PC-9 (cell line): Measurements from ENCODE around the gene DNMT3A. TPM values are rescaled to one million over a fixed set of nuclear protein-coding genes. Genes with fewer than 3 reads are reported as not detected.
A peak's percentile ranks its signal among the peaks of the same experiment; 100 is the strongest.

Experiments used
- BruUV-seq: library from RNA; stranded (reverse); fragments of 400-500 nt; replicated peaks from 2 replicates; lab custom pipeline; 2021; lab: Mats Ljungman, UMichigan
- CTCF ChIA-PET: fragments of 300-600 bp; sonication (Branson Sonifier 250); formaldehyde crosslinking; loops from one replicate; lab custom pipeline; 2022; ENCODE audit warnings: antibody characterized with exemption; lab: Charles Lee
- POLR2A ChIA-PET: fragments of 300-600 bp; sonication (Branson Sonifier 250); formaldehyde crosslinking; loops from one replicate; lab custom pipeline; 2022; ENCODE audit warnings: antibody characterized with exemption; ENCODE audit not compliant: unreplicated experiment; lab: Charles Lee
- DNase-seq, 2 experiments: peaks; one replicate each; pipeline versions ENCODE4 v3.0.0 to v3.0.0-alpha.2; 2015 to 2022; ENCODE audit warnings: mixed read lengths in 1 of 2
- H2AFZ ChIP-seq: fragments of 200-600 bp; sonication (generic); 2 replicates; pipeline ENCODE4 v1.8.1; 2017; ENCODE audit warnings: antibody characterized with exemption
- H3F3A ChIP-seq: fragments of 200-600 bp; sonication (generic); 2 replicates; pipeline ENCODE4 v1.8.1; 2017; ENCODE audit warnings: antibody characterized with exemption, mild to moderate bottlenecking, low read depth; ENCODE audit not compliant: insufficient read depth
- H3K27ac ChIP-seq: fragments of 200-600 bp; sonication (generic); 2 replicates; pipeline ENCODE4 v1.6.1; 2016; ENCODE audit warnings: mixed run types
- H3K27me3 ChIP-seq: fragments of 200-600 bp; sonication (generic); 2 replicates; pipeline ENCODE4 v1.6.1; 2016; ENCODE audit warnings: low read depth, mixed run types; ENCODE audit not compliant: insufficient read depth
- H3K36me3 ChIP-seq: fragments of 200-600 bp; sonication (generic); 2 replicates; pipeline ENCODE4 v1.6.1; 2016; ENCODE audit warnings: low read depth, mixed run types
- H3K4me1 ChIP-seq: fragments of 200-600 bp; sonication (generic); replicated peaks from 2 replicates; pipeline ENCODE4 v1.6.1; 2016; ENCODE audit warnings: mixed run types; ENCODE audit not compliant: insufficient read depth
- H3K4me2 ChIP-seq: fragments of 200-600 bp; sonication (generic); 2 replicates; pipeline ENCODE4 v1.6.1; 2017; ENCODE audit warnings: mixed run types
- H3K4me3 ChIP-seq: fragments of 200-600 bp; sonication (generic); 2 replicates; pipeline ENCODE4 v1.6.1; 2016; ENCODE audit warnings: mixed run types
- H3K79me2 ChIP-seq: fragments of 200-600 bp; sonication (generic); 2 replicates; pipeline ENCODE4 v1.6.1; 2017; ENCODE audit warnings: low read depth, mixed run types
- H3K9me2 ChIP-seq: fragments of 200-600 bp; sonication (generic); 2 replicates; pipeline ENCODE4 v1.8.1; 2017; ENCODE audit warnings: mild to moderate bottlenecking; ENCODE audit not compliant: insufficient read depth
- H3K9me3 ChIP-seq: fragments of 200-600 bp; sonication (generic); 2 replicates; pipeline ENCODE4 v1.8.1; 2016; ENCODE audit warnings: low read depth; ENCODE audit not compliant: insufficient read depth
- H4K20me1 ChIP-seq: fragments of 200-600 bp; sonication (generic); 2 replicates; pipeline ENCODE4 v1.8.1; 2017; ENCODE audit not compliant: insufficient read depth
- CTCF ChIP-seq: fragments of 200-600 bp; sonication (generic); conservative IDR thresholded peaks from 2 replicates; pipeline ENCODE4 v1.6.1; 2017; ENCODE audit warnings: mixed run types, antibody characterized with exemption, mild to moderate bottlenecking, moderate library complexity
- EZH2 ChIP-seq: fragments of 200-600 bp; sonication (generic); IDR thresholded peaks from 2 replicates; pipeline ENCODE4 v1.8.0; 2017; ENCODE audit warnings: antibody characterized with exemption, low read depth
- intact Hi-C: fragments of 100-400 bp; cut with micrococcal nuclease; formaldehyde crosslinking; loops from one replicate; pipeline ENCODE4 v1.10.0; 2022; ENCODE audit not compliant: unreplicated experiment
- total RNA-seq: library from RNA; stranded (reverse); gene quantifications from 2 replicates; pipeline ENCODE4 v1.2.3, GENCODE V29; 2021

The DNMT3A gene
- total RNA-seq, 1 experiment from 2014 or later: 38.9 TPM

GRCh38 chr2:25188405-25188804 is 153.3 kb downstream of the DNMT3A start:
- intact Hi-C loops: no loop called here
- Histone ChIP-seq H3K4me3 (no peak overlapping the region), H3K36me3 (no peaks in the 10 kb centered on the region), H3K79me2 (no peaks in the 10 kb centered on the region), H3K9me2 (no peaks in the 10 kb centered on the region), H3K4me2 (no peak overlapping the region), H4K20me1 (no peaks in the 10 kb centered on the region), H3F3A (no peaks in the 10 kb centered on the region), H3K9me3 (no peaks in the 10 kb centered on the region), H3K27me3 (no peaks in the 10 kb centered on the region), H3K4me1 (peaks cover 9% of the 10 kb centered on the region; the same call in 1 of the 2 replicates), H3K27ac (no peak overlapping the region), H2AFZ (no peak overlapping the region)
- DNase-seq: no peak
- ChIA-PET POLR2A (interaction anchor here (0.6 kb wide), 1 partner anchor 1264 kb away, joined by 4 read pairs; no protein-coding TSS in a partner anchor), CTCF (no interaction called here)
- TF ChIP-seq EZH2 (no peak), CTCF (no peak)
- no TSS peak for BruUV-seq

GRCh38 chr2:25187729-25188350 is 153.9 kb downstream of the DNMT3A start:
- no peaks in the 10 kb centered on the region for H3K79me2 ChIP-seq
- CTCF ChIA-PET: no interaction called here
- TF ChIP-seq EZH2 (no peak), CTCF (no peak)
- H4K20me1 ChIP-seq: no peaks in the 10 kb centered on the region
- no TSS peak for BruUV-seq
- intact Hi-C loops: no loop called here
- H3K4me2 ChIP-seq: no peak overlapping the region
- no peak overlapping the region for H3K4me3 ChIP-seq
- 0 out of 2 replicates have a peak, but pooled peaks cover 3% of the 10 kb centered on the region for H3K9me3 ChIP-seq
- no peak for DNase-seq
- no peaks in the 10 kb centered on the region for H3F3A ChIP-seq
- peaks cover 9% of the 10 kb centered on the region; the same call in 1 of the 2 replicates for H3K4me1 ChIP-seq
- H3K27me3 ChIP-seq: no peaks in the 10 kb centered on the region
- H3K36me3 ChIP-seq: no peaks in the 10 kb centered on the region
- POLR2A ChIA-PET: no interaction called here
- H3K27ac ChIP-seq: no peak overlapping the region
- H2AFZ ChIP-seq: no peak overlapping the region
- H3K9me2 ChIP-seq: no peaks in the 10 kb centered on the region

- no peaks in the 10 kb centered on the region for H3K36me3 ChIP-seq
Measured at GRCh38 chr2:25184254-25184653, 157.5 kb downstream of the DNMT3A start.

More at GRCh38 chr2:25184254-25184653, 157.5 kb downstream of the DNMT3A start:
- BruUV-seq: no TSS peak
- Histone ChIP-seq H3K9me2 (no peaks in the 10 kb centered on the region), H3K27ac (no peak overlapping the region), H2AFZ (no peak overlapping the region), H3K4me1 (peaks cover 9% of the 10 kb centered on the region; the same call in 1 of the 2 replicates), H3F3A (no peaks in the 10 kb centered on the region), H3K79me2 (no peaks in the 10 kb centered on the region), H3K4me3 (no peak overlapping the region), H3K4me2 (peak overlapping the region; percentile 40; the same call in 1 of the 2 replicates), H3K27me3 (peaks cover 16% of the 10 kb centered on the region), H3K9me3 (0 out of 2 replicates have a peak, but pooled peaks cover 3% of the 10 kb centered on the region), H4K20me1 (no peaks in the 10 kb centered on the region)
- POLR2A ChIA-PET: interaction anchor here (0.6 kb wide), 1 partner anchor 293 kb away, joined by 3 read pairs; no protein-coding TSS in a partner anchor
- CTCF ChIA-PET: no interaction called here
- DNase-seq: peak; percentile 25 to 61
- TF ChIP-seq CTCF (no peak), EZH2 (no peak)
- intact Hi-C loops: no loop called here
